NCI-H2196 (cell line): Measurements from ENCODE around the gene ABI3BP.

ENCODE experiments used
- DNase-seq: peaks from one replicate; lab custom pipeline; 2025; ENCODE audit not compliant: unreplicated experiment; lab: John Stamatoyannopoulos, UW

The ABI3BP gene

GRCh38 chr3:100777271-100777670 lies 215.9 kb downstream of the ABI3BP start:
- no peak for DNase-seq

- no peak for DNase-seq
These were observed 216.5 kb downstream of the ABI3BP start for GRCh38 chr3:100776746-100777145.

GRCh38 chr3:100776097-100776729 lies 217.0 kb downstream of the ABI3BP start:
- no peak for DNase-seq

- no peak for DNase-seq
These were observed 217.6 kb downstream of the ABI3BP start for GRCh38 chr3:100775669-100776068.

- DNase-seq, result no peak
These were observed 218.0 kb downstream of the ABI3BP start for GRCh38 chr3:100775226-100775625.

GRCh38 chr3:100769693-100770092 lies 223.5 kb downstream of the ABI3BP start:
- no peak for DNase-seq

GRCh38 chr3:100766069-100766468 lies 227.2 kb downstream of the ABI3BP start:
- DNase-seq, result no peak

GRCh38 chr3:100765437-100765975 lies 227.7 kb downstream of the ABI3BP start:
- DNase-seq, result no peak

GRCh38 chr3:100761951-100762350 lies 231.3 kb downstream of the ABI3BP start:
- no peak for DNase-seq

- DNase-seq, result no peak
These were observed 231.8 kb downstream of the ABI3BP start for GRCh38 chr3:100761211-100761942.

- no peak for DNase-seq
These were observed 232.8 kb downstream of the ABI3BP start for GRCh38 chr3:100760377-100760776.

GRCh38 chr3:100759950-100760349 lies 233.3 kb downstream of the ABI3BP start:
- DNase-seq, result no peak

- no peak for DNase-seq
These were observed 234.1 kb downstream of the ABI3BP start for GRCh38 chr3:100759159-100759558.

GRCh38 chr3:100756441-100756840 lies 236.8 kb downstream of the ABI3BP start:
- no peak for DNase-seq

- DNase-seq, result no peak
These were observed 238.5 kb downstream of the ABI3BP start for GRCh38 chr3:100754563-100755334.

- DNase-seq, result no peak
These were observed 239.4 kb downstream of the ABI3BP start for GRCh38 chr3:100753846-100754245.

GRCh38 chr3:100748967-100749366 lies 244.3 kb downstream of the ABI3BP start:
- DNase-seq, result no peak

- DNase-seq, result no peak
These were observed 245.0 kb downstream of the ABI3BP start for GRCh38 chr3:100748220-100748619.

- no peak for DNase-seq
These were observed 247.1 kb downstream of the ABI3BP start for GRCh38 chr3:100746092-100746491.

- no peak for DNase-seq
These were observed 247.6 kb downstream of the ABI3BP start for GRCh38 chr3:100745617-100746016.

GRCh38 chr3:100744671-100745070 lies 248.6 kb downstream of the ABI3BP start:
- DNase-seq, result no peak

- no peak for DNase-seq
These were observed 249.7 kb downstream of the ABI3BP start for GRCh38 chr3:100743535-100743934.
